Liver (tissue), 9 donors: ENCODE results near the gene DNAH1. TPM values are rescaled to one million over a fixed set of nuclear protein-coding genes. Genes with fewer than 3 reads are reported as not detected.

ENCODE experiments used
- DNase-seq: peaks from one replicate; pipeline ENCODE4 v3.0.0-alpha.2; 2017; ENCODE audit warnings: low spot score
- H3K27ac ChIP-seq, 2 donors: one replicate each; pipeline ENCODE4 v1.7.0; 2013; ENCODE audit warnings: inconsistent platforms in 2 of 2, low read length in 2 of 2, control low read depth in 1 of 2, low read depth in 1 of 2, mild to moderate bottlenecking in 1 of 2
- H3K27me3 ChIP-seq, 4 donors: one replicate each; pipeline versions ENCODE4 v1.6.1 to v1.7.0; 2013; ENCODE audit warnings: low read length in 3 of 4, inconsistent platforms in 1 of 4, mild to moderate bottlenecking in 1 of 4, moderate library complexity in 1 of 4; ENCODE audit not compliant: control insufficient read depth in 4 of 4, insufficient read depth in 4 of 4
- H3K36me3 ChIP-seq, 4 donors: one replicate each; pipeline versions ENCODE4 v1.6.1 to v1.7.0; 2013; ENCODE audit warnings: low read length in 3 of 4, mild to moderate bottlenecking in 3 of 4, low read depth in 1 of 4, moderate library complexity in 1 of 4; ENCODE audit not compliant: control insufficient read depth in 4 of 4, insufficient read depth in 3 of 4
- H3K4me1 ChIP-seq, 4 donors: one replicate each; pipeline versions ENCODE4 v1.6.1 to v1.7.0; 2013; ENCODE audit warnings: low read length in 3 of 4, mild to moderate bottlenecking in 3 of 4, moderate library complexity in 1 of 4; ENCODE audit not compliant: control insufficient read depth in 4 of 4, insufficient read depth in 4 of 4
- H3K4me3 ChIP-seq, 3 donors: one replicate each; pipeline versions ENCODE4 v1.6.1 to v1.7.0; 2013; ENCODE audit warnings: low read length in 3 of 3, control low read depth in 1 of 3, low read depth in 1 of 3, mild to moderate bottlenecking in 1 of 3
- H3K9ac ChIP-seq, 2 donors: one replicate each; pipeline ENCODE4 v1.7.0; 2013; ENCODE audit warnings: low read length in 2 of 2, mild to moderate bottlenecking in 2 of 2, moderate library complexity in 2 of 2, control low read depth in 1 of 2, low read depth in 1 of 2
- H3K9me3 ChIP-seq, 4 donors: one replicate each; pipeline versions ENCODE4 v1.6.1 to v1.7.0; 2013; ENCODE audit warnings: low read length in 3 of 4; ENCODE audit not compliant: control insufficient read depth in 4 of 4
- ATF3 ChIP-seq: IDR thresholded peaks from 2 replicates; pipeline ENCODE4 v1.6.1; 2016; ENCODE audit warnings: antibody characterized with exemption
- EGR1 ChIP-seq, 2 donors: IDR thresholded peaks; 2 replicates each; pipeline ENCODE4 v1.6.1; 2016 to 2018; ENCODE audit warnings: antibody characterized with exemption in 2 of 2, low read depth in 2 of 2
- FOXA1 ChIP-seq: IDR thresholded peaks from 2 replicates; pipeline ENCODE4 v1.6.1; 2016; ENCODE audit warnings: antibody characterized with exemption
- FOXA2 ChIP-seq: IDR thresholded peaks from 2 replicates; pipeline ENCODE4 v1.6.1; 2016; ENCODE audit warnings: antibody characterized with exemption
- GABPA ChIP-seq, 2 donors: IDR thresholded peaks in 1 of 2; conservative IDR thresholded peaks in 1 of 2; 2 replicates each; pipeline ENCODE4 v1.6.1; 2016; ENCODE audit warnings: antibody characterized with exemption in 2 of 2, mild to moderate bottlenecking in 1 of 2, moderate library complexity in 1 of 2
- HNF4G ChIP-seq: IDR thresholded peaks from 2 replicates; pipeline ENCODE4 v1.6.1; 2016; ENCODE audit warnings: antibody characterized with exemption
- JUND ChIP-seq, 2 donors: IDR thresholded peaks; 2 replicates each; pipeline ENCODE4 v1.6.1; 2016; ENCODE audit warnings: antibody characterized with exemption in 2 of 2
- MAX ChIP-seq: IDR thresholded peaks from 2 replicates; pipeline ENCODE4 v1.6.1; 2016; ENCODE audit warnings: antibody characterized with exemption
- RAD21 ChIP-seq, 2 donors: IDR thresholded peaks; 2 replicates each; pipeline ENCODE4 v1.6.1; 2016; ENCODE audit warnings: antibody characterized with exemption in 2 of 2, mild to moderate bottlenecking in 2 of 2
- RXRA ChIP-seq, 2 donors: IDR thresholded peaks; 2 replicates each; pipeline ENCODE4 v1.6.1; 2017 to 2018; ENCODE audit warnings: antibody characterized with exemption in 2 of 2, mild to moderate bottlenecking in 1 of 2
- YY1 ChIP-seq: IDR thresholded peaks from 2 replicates; pipeline ENCODE4 v1.6.1; 2016; ENCODE audit warnings: antibody characterized with exemption, mild to moderate bottlenecking
- ZBTB33 ChIP-seq: IDR thresholded peaks from 2 replicates; pipeline ENCODE4 v1.6.1; 2016; ENCODE audit warnings: antibody characterized with exemption
- WGBS: extraction: QIAGEN DNeasy Blood & Tissue Kit; methylation state at CpG from one replicate; pipeline ENCODE4 v1.1.7; 2013; 5-methylcytosine and 5-hydroxymethylcytosine counted together
- polyA plus RNA-seq, 2 donors: library from polyadenylated mRNA; stranded (reverse) in 1 of 2; unstranded in 1 of 2; fragments of 200-250 nt in 1 of 2; fragments of >200 nt in 1 of 2; fragmentation: Nextera tagmentation in 1 of 2; extraction: Ambion mirVana in 1 of 2; gene quantifications; one replicate each; pipeline versions ENCODE4 v1.2.1 to v1.2.3, GENCODE V29; 2013 to 2015
- total RNA-seq, 2 donors: library from RNA; depleted of rRNA; stranded (reverse); fragments of >200 nt; gene quantifications; one replicate each; pipeline ENCODE4 v1.2.3, GENCODE V29; 2014
- TF ChIP-seq, protein P1 (sequence below): IDR thresholded peaks from 2 replicates; pipeline ENCODE4 v1.6.1; 2016; ENCODE audit warnings: antibody characterized with exemption, mild to moderate bottlenecking
- donor health status: healthy.
- donor health status: healthy.
- donor health status: healthy.
- donor health status: healthy.
- donor health status: healthy.

Gene DNAH1
- total and polyA plus RNA-seq, 4 donors, result 1.5 to 6.0 (median 2.5) TPM

DNA sequence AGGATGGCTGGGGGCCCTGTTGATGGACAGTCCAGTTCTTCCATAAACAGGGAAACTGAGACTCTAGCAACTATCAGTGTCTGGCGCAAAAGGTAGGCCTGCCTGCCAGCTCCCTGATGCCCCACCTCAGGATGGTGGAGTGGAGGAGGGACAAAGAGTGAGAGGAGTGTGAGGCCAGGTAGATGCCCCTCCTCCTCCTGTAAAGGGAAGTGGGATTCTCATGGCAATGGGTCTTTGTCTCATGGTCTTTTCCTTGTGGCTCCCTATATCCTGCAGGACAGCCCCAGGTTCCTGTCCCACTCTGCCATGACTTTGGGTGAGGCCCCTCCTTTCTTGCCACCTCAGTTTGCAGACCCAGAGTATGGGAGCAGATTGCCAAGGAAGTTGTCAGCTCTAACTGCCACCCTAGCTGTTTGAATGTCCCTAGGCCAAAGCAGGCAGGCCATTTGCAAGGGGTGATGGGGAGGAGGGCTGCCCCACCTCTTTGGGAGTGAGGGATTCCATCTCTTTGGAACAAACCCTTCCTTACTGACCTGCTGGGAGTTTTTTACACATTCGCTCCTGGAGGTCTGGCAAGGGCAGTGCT, 2.8 kb upstream of the DNAH1 start:
- TF ChIP-seq JUND (IDR thresholded peaks at IDR 0.05), result no peak
- TF ChIP-seq, protein P1, sequence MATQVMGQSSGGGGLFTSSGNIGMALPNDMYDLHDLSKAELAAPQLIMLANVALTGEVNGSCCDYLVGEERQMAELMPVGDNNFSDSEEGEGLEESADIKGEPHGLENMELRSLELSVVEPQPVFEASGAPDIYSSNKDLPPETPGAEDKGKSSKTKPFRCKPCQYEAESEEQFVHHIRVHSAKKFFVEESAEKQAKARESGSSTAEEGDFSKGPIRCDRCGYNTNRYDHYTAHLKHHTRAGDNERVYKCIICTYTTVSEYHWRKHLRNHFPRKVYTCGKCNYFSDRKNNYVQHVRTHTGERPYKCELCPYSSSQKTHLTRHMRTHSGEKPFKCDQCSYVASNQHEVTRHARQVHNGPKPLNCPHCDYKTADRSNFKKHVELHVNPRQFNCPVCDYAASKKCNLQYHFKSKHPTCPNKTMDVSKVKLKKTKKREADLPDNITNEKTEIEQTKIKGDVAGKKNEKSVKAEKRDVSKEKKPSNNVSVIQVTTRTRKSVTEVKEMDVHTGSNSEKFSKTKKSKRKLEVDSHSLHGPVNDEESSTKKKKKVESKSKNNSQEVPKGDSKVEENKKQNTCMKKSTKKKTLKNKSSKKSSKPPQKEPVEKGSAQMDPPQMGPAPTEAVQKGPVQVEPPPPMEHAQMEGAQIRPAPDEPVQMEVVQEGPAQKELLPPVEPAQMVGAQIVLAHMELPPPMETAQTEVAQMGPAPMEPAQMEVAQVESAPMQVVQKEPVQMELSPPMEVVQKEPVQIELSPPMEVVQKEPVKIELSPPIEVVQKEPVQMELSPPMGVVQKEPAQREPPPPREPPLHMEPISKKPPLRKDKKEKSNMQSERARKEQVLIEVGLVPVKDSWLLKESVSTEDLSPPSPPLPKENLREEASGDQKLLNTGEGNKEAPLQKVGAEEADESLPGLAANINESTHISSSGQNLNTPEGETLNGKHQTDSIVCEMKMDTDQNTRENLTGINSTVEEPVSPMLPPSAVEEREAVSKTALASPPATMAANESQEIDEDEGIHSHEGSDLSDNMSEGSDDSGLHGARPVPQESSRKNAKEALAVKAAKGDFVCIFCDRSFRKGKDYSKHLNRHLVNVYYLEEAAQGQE, result no peak
- TF ChIP-seq ATF3, result no peak
- TF ChIP-seq RXRA (IDR thresholded peaks at IDR 0.05), result no peak
- TF ChIP-seq YY1, result no peak
- no peak for TF ChIP-seq MAX
- TF ChIP-seq EGR1 (IDR thresholded peaks at IDR 0.05; ENCODE audit: low read depth in 2 of 2), result no peak
- TF ChIP-seq FOXA1, result no peak
- TF ChIP-seq RAD21 (IDR thresholded peaks at IDR 0.05), result no peak
- TF ChIP-seq GABPA (IDR thresholded peaks at IDR 0.05 in 1 of 2, conservative IDR thresholded peaks at IDR 0.05 in 1 of 2), result no peak
- no peak for TF ChIP-seq FOXA2
- TF ChIP-seq ZBTB33, result no peak
- no peak for TF ChIP-seq HNF4G
- H3K27ac ChIP-seq, result no peak overlapping the region
- H3K36me3 ChIP-seq, result peaks cover 0 to 13% (median 1%) of the 10 kb centered on the region in 4 donors
- no peaks in the 10 kb centered on the region for H3K27me3 ChIP-seq
- WGBS, result 88% methylated on average over 2 of the region's 2 CpGs
- no peaks in the 10 kb centered on the region for H3K9me3 ChIP-seq
- no peak overlapping the region for H3K4me3 ChIP-seq
- no peak for DNase-seq
- H3K4me1 ChIP-seq, result no peaks in the 10 kb centered on the region
- H3K9ac ChIP-seq, result no peak overlapping the region

- TF ChIP-seq MAX (no peak), JUND (IDR thresholded peaks at IDR 0.05) (peak; percentile 37 to 59)
- H3K4me1 ChIP-seq, result no peaks in the 10 kb centered on the region
- 78% methylated on average over 4 of the region's 4 CpGs for WGBS
- no peak for DNase-seq
- no peak overlapping the region for H3K27ac ChIP-seq
- H3K27me3 ChIP-seq, result no peaks in the 10 kb centered on the region
- H3K9ac ChIP-seq, result no peak overlapping the region
- H3K9me3 ChIP-seq, result no peaks in the 10 kb centered on the region
- H3K4me3 ChIP-seq, result no peak overlapping the region
- H3K36me3 ChIP-seq, result peaks cover 0 to 13% (median 1%) of the 10 kb centered on the region in 4 donors
Observed at GRCh38 chr3:52313774-52314188, 2.3 kb upstream of the DNAH1 start.
